ENCODE results near the gene MFSD8. TPM values are rescaled to one million over a fixed set of nuclear protein-coding genes. Genes with fewer than 3 reads are reported as not detected.
"Not testable (repeated sequence)": the region's sequence is repeated elsewhere in the genome, so short reads cannot be mapped to it uniquely, and the experiment has no call there.

The MFSD8 gene
- total RNA-seq, 1 experiment from 2014 or later, result 27.9 TPM

DNA sequence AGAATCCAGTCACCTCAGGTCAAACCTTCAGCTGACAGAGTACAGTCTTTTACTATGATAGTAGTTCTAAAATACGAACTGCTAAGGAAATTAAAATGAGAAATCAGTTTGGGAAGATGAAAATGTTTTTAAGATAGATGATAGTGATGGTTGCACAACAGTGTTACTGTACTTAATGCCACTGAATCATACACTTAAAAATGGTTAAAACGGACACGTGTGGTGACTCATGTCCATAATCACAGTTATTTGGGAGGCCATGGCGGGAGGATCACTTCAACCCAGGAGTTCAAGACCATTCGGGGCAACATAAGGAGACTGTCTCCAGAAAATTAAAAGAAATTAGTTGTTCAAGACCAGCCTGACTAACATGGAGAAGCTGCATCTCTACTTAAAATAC is 41.6 kb upstream of the MFSD8 start:
- Histone ChIP-seq H3K36me3 (ENCODE audit: control insufficient read depth, insufficient read depth, low read length) (no peaks in the 10 kb centered on the region), H3K27me3 (replicated peaks; ENCODE audit: control insufficient read depth, insufficient read depth, low read length) (no peaks in the 10 kb centered on the region), H3K4me1 (no peaks in the 10 kb centered on the region), H3K4me3 (ENCODE audit: low read depth, low read length) (no peak overlapping the region), H3K9me3 (no peaks in the 10 kb centered on the region)
- Mint-ChIP-seq H3K27me3 (ENCODE audit: insufficient read depth, unreplicated experiment) (no peaks in the 10 kb centered on the region), H3K27ac (ENCODE audit: unreplicated experiment) (no peak overlapping the region), H3K4me3 (ENCODE audit: unreplicated experiment) (no peak overlapping the region), H3K36me3 (ENCODE audit: insufficient read depth, unreplicated experiment) (no peaks in the 10 kb centered on the region), H3K9me3 (ENCODE audit: unreplicated experiment) (no peaks in the 10 kb centered on the region), H3K4me1 (ENCODE audit: low read depth, unreplicated experiment) (no peaks in the 10 kb centered on the region)
- TF ChIP-seq, protein P1, sequence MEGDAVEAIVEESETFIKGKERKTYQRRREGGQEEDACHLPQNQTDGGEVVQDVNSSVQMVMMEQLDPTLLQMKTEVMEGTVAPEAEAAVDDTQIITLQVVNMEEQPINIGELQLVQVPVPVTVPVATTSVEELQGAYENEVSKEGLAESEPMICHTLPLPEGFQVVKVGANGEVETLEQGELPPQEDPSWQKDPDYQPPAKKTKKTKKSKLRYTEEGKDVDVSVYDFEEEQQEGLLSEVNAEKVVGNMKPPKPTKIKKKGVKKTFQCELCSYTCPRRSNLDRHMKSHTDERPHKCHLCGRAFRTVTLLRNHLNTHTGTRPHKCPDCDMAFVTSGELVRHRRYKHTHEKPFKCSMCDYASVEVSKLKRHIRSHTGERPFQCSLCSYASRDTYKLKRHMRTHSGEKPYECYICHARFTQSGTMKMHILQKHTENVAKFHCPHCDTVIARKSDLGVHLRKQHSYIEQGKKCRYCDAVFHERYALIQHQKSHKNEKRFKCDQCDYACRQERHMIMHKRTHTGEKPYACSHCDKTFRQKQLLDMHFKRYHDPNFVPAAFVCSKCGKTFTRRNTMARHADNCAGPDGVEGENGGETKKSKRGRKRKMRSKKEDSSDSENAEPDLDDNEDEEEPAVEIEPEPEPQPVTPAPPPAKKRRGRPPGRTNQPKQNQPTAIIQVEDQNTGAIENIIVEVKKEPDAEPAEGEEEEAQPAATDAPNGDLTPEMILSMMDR (IDR thresholded peaks at IDR 0.05; ENCODE audit: insufficient read depth in 1 of 2, low read depth in 1 of 2, low read length in 1 of 2, severe bottlenecking in 1 of 2, unreplicated experiment in 1 of 2), result no peak
- DNase-seq, result no peak
- ChIA-PET CTCF (no interaction called here), POLR2A (no interaction called here)
- no TSS peak for BruUV-seq (replicated peaks)
- intact Hi-C loops (cut with micrococcal nuclease; ENCODE audit: unreplicated experiment), result no loop called here

- CTCF ChIA-PET, result interaction anchor here (0.5 kb wide), 1 partner anchor 10 kb away, joined by 4 read pairs; no protein-coding TSS in a partner anchor
- no TSS peak for BruUV-seq (replicated peaks)
- POLR2A ChIA-PET, result no interaction called here
Measured at GRCh38 chr4:127997534-127998388, 32.8 kb upstream of the MFSD8 start.

GRCh38 chr4:127996521-127996920 is 31.5 kb upstream of the MFSD8 start:
- H3K9me3 Mint-ChIP-seq (ENCODE audit: unreplicated experiment); BruUV-seq (replicated peaks); H3K4me1 ChIP-seq; H3K27ac Mint-ChIP-seq (ENCODE audit: unreplicated experiment); H3K4me3 ChIP-seq (ENCODE audit: low read depth, low read length); CTCF ChIA-PET; POLR2A ChIA-PET; intact Hi-C loops (cut with micrococcal nuclease; ENCODE audit: unreplicated experiment); H3K27me3 ChIP-seq (replicated peaks; ENCODE audit: control insufficient read depth, insufficient read depth, low read length); H3K27me3 Mint-ChIP-seq (ENCODE audit: insufficient read depth, unreplicated experiment); H3K36me3 ChIP-seq (ENCODE audit: control insufficient read depth, insufficient read depth, low read length); DNase-seq; H3K4me1 Mint-ChIP-seq (ENCODE audit: low read depth, unreplicated experiment); H3K4me3 Mint-ChIP-seq (ENCODE audit: unreplicated experiment): not testable (repeated sequence)
- H3K9me3 ChIP-seq, result peaks cover 12% of the 10 kb centered on the region; the same call in 1 of the 2 replicates
- peaks cover 10% of the 10 kb centered on the region for H3K36me3 Mint-ChIP-seq (ENCODE audit: insufficient read depth, unreplicated experiment)

More at GRCh38 chr4:127997534-127998388, 32.8 kb upstream of the MFSD8 start:
- H3K9me3 Mint-ChIP-seq (ENCODE audit: unreplicated experiment), result peaks cover 9% of the 10 kb centered on the region
- no peak overlapping the region for H3K4me3 Mint-ChIP-seq (ENCODE audit: unreplicated experiment)
- no peak overlapping the region for H3K4me3 ChIP-seq (ENCODE audit: low read depth, low read length)
- no peaks in the 10 kb centered on the region for H3K4me1 ChIP-seq
- no peak for DNase-seq
- H3K27me3 Mint-ChIP-seq (ENCODE audit: insufficient read depth, unreplicated experiment), result no peaks in the 10 kb centered on the region
- H3K27ac Mint-ChIP-seq (ENCODE audit: unreplicated experiment), result no peak overlapping the region
- no peaks in the 10 kb centered on the region for H3K27me3 ChIP-seq (replicated peaks; ENCODE audit: control insufficient read depth, insufficient read depth, low read length)
- H3K9me3 ChIP-seq, result peaks cover 12% of the 10 kb centered on the region; the same call in 1 of the 2 replicates
- no peaks in the 10 kb centered on the region for H3K36me3 ChIP-seq (ENCODE audit: control insufficient read depth, insufficient read depth, low read length)
- intact Hi-C loops (cut with micrococcal nuclease; ENCODE audit: unreplicated experiment), result no loop called here
- H3K4me1 Mint-ChIP-seq (ENCODE audit: low read depth, unreplicated experiment), result no peaks in the 10 kb centered on the region
- peaks cover 10% of the 10 kb centered on the region for H3K36me3 Mint-ChIP-seq (ENCODE audit: insufficient read depth, unreplicated experiment)
- TF ChIP-seq, protein P1 (IDR thresholded peaks at IDR 0.05; ENCODE audit: insufficient read depth in 1 of 2, low read depth in 1 of 2, low read length in 1 of 2, severe bottlenecking in 1 of 2, unreplicated experiment in 1 of 2), result no peak
